ENCODE data around the gene TESMIN. TPM values are rescaled to one million over a fixed set of nuclear protein-coding genes. Genes with fewer than 3 reads are reported as not detected.

Gene TESMIN
- total RNA-seq, 1 experiment from 2014 or later: 9.7 TPM

GRCh38 chr11:68750195-68751003, 921 bp downstream of the TESMIN start:
- POLR2A ChIA-PET: no interaction called here

GRCh38 chr11:68749229-68750123, 1.8 kb downstream of the TESMIN start:
- TF ChIP-seq CTCF (IDR thresholded peaks at IDR 0.05; ENCODE audit: unreplicated experiment): no peak
- intact Hi-C loops (cut with micrococcal nuclease): no loop called here
- no peak overlapping the region for H3K27ac Mint-ChIP-seq (ENCODE audit: low read depth, unreplicated experiment)
- POLR2A ChIA-PET: no interaction called here
- BruUV-seq (replicated peaks): TSS peak; percentile 45
- H3K4me3 Mint-ChIP-seq (ENCODE audit: unreplicated experiment): peak overlapping the region; percentile 7
- H3K27me3 Mint-ChIP-seq (ENCODE audit: insufficient read depth, unreplicated experiment): no peaks in the 10 kb centered on the region
- no peaks in the 10 kb centered on the region for H3K36me3 Mint-ChIP-seq (ENCODE audit: insufficient read depth, unreplicated experiment)
- H3K9me3 Mint-ChIP-seq (ENCODE audit: unreplicated experiment): no peaks in the 10 kb centered on the region
- CTCF ChIA-PET: interaction anchor here (0.6 kb wide), 2 partner anchors 10 to 388 kb away, joined by 3 read pairs; no protein-coding TSS in a partner anchor
- no peak for DNase-seq (ENCODE audit: unreplicated experiment)
- H3K4me1 Mint-ChIP-seq (ENCODE audit: insufficient read depth, unreplicated experiment): no peaks in the 10 kb centered on the region

More at GRCh38 chr11:68750195-68751003, 921 bp downstream of the TESMIN start:
- no peaks in the 10 kb centered on the region for H3K4me1 Mint-ChIP-seq (ENCODE audit: insufficient read depth, unreplicated experiment)
- H3K36me3 Mint-ChIP-seq (ENCODE audit: insufficient read depth, unreplicated experiment): no peaks in the 10 kb centered on the region
- no TSS peak for BruUV-seq (replicated peaks)
- no peak for DNase-seq (ENCODE audit: unreplicated experiment)
- no peak overlapping the region for H3K27ac Mint-ChIP-seq (ENCODE audit: low read depth, unreplicated experiment)
- intact Hi-C loops (cut with micrococcal nuclease): no loop called here
- H3K9me3 Mint-ChIP-seq (ENCODE audit: unreplicated experiment): no peaks in the 10 kb centered on the region
- H3K4me3 Mint-ChIP-seq (ENCODE audit: unreplicated experiment): peak overlapping the region; percentile 7
- CTCF ChIA-PET: interaction anchor here (0.6 kb wide), 1 partner anchor 19 kb away, joined by 4 read pairs; no protein-coding TSS in a partner anchor
- TF ChIP-seq CTCF (IDR thresholded peaks at IDR 0.05; ENCODE audit: unreplicated experiment): no peak
- H3K27me3 Mint-ChIP-seq (ENCODE audit: insufficient read depth, unreplicated experiment): no peaks in the 10 kb centered on the region

DNA sequence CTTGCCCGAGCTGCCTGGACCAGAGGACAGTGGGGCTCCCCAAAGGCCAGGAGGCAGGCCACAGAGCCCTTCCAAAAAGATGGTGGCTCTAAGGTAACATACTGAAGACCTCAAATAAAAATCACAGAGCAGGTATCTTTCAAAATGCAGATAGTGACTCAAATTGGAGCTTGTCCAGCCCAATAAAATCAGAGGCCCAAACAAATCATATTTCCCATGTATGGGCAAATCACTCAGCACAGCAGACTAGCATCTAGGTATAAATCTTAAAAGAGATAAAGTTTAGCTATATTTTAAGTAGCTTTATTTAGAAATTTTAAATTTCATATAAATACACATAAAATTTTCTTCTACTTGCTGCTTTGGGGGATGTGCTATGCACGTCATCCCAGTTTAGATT, 3.3 kb downstream of the TESMIN start:
- ChIA-PET POLR2A (interaction anchor here (0.7 kb wide), 1 partner anchor 554 kb away, joined by 3 read pairs; no protein-coding TSS in a partner anchor), CTCF (interaction anchor here (0.7 to 1.0 kb wide), 3 partner anchors 50 to 316 kb away, joined by 3 to 4 read pairs (median 3); no protein-coding TSS in a partner anchor)
- intact Hi-C loops (cut with micrococcal nuclease): no loop called here
- BruUV-seq (replicated peaks): no TSS peak
- Mint-ChIP-seq H3K4me1 (ENCODE audit: insufficient read depth, unreplicated experiment) (no peaks in the 10 kb centered on the region), H3K27me3 (ENCODE audit: insufficient read depth, unreplicated experiment) (no peaks in the 10 kb centered on the region), H3K36me3 (ENCODE audit: insufficient read depth, unreplicated experiment) (no peaks in the 10 kb centered on the region), H3K27ac (ENCODE audit: low read depth, unreplicated experiment) (no peak overlapping the region), H3K4me3 (ENCODE audit: unreplicated experiment) (no peak overlapping the region), H3K9me3 (ENCODE audit: unreplicated experiment) (no peaks in the 10 kb centered on the region)
- no peak for TF ChIP-seq CTCF (IDR thresholded peaks at IDR 0.05; ENCODE audit: unreplicated experiment)
- no peak for DNase-seq (ENCODE audit: unreplicated experiment)

- no peaks in the 10 kb centered on the region for H3K9me3 Mint-ChIP-seq (ENCODE audit: unreplicated experiment)
- CTCF ChIA-PET: interaction anchor here (0.7 kb wide), 1 partner anchor 28 kb away, joined by 3 read pairs; no protein-coding TSS in a partner anchor
- H3K4me1 Mint-ChIP-seq (ENCODE audit: insufficient read depth, unreplicated experiment): no peaks in the 10 kb centered on the region
- POLR2A ChIA-PET: no interaction called here
- H3K27me3 Mint-ChIP-seq (ENCODE audit: insufficient read depth, unreplicated experiment): no peaks in the 10 kb centered on the region
- no TSS peak for BruUV-seq (replicated peaks)
- no peak for TF ChIP-seq CTCF (IDR thresholded peaks at IDR 0.05; ENCODE audit: unreplicated experiment)
- no peak for DNase-seq (ENCODE audit: unreplicated experiment)
- H3K27ac Mint-ChIP-seq (ENCODE audit: low read depth, unreplicated experiment): no peak overlapping the region
- H3K4me3 Mint-ChIP-seq (ENCODE audit: unreplicated experiment): no peak overlapping the region
- no peaks in the 10 kb centered on the region for H3K36me3 Mint-ChIP-seq (ENCODE audit: insufficient read depth, unreplicated experiment)
- intact Hi-C loops (cut with micrococcal nuclease): no loop called here
Observed at GRCh38 chr11:68743539-68743938, 7.8 kb downstream of the TESMIN start.
